GM18909 (cell line): Measurements from ENCODE around the gene FHOD1.
A peak's percentile ranks its signal among the peaks of the same experiment; 100 is the strongest.

Experiments
- ATAC-seq: cut with Tn5 transposase; IDR thresholded peaks from one replicate; pipeline ENCODE4 v1.9.1; 2021; ENCODE audit warnings: mild to moderate bottlenecking; ENCODE audit not compliant: unreplicated experiment, poor library complexity

FHOD1 gene

GRCh38 chr16:67194260-67194659 is 53.0 kb downstream of the FHOD1 start:
- ATAC-seq, result no peak

- ATAC-seq, result no peak
Observed at GRCh38 chr16:67193536-67193935, 53.7 kb downstream of the FHOD1 start.

GRCh38 chr16:67192781-67193361 is 54.4 kb downstream of the FHOD1 start:
- no peak for ATAC-seq

- peak; percentile 91 for ATAC-seq
Observed at GRCh38 chr16:67191995-67192681, 55.1 kb downstream of the FHOD1 start, which contains the start of gene E2F4. TSS of gene E2F4 (plus strand) at chr16:67192155. CDS start at chr16:67192228, 73 bp downstream.

GRCh38 chr16:67191411-67191994 is 55.8 kb downstream of the FHOD1 start:
- no peak for ATAC-seq

GRCh38 chr16:67190448-67191399 is 56.6 kb downstream of the FHOD1 start:
- no peak for ATAC-seq

- ATAC-seq, result no peak
Observed at GRCh38 chr16:67190041-67190440, 57.2 kb downstream of the FHOD1 start, which contains the start of gene EXOC3L1. TSS of gene EXOC3L1 (minus strand) at chr16:67190136. CDS start at chr16:67189676, 460 bp downstream.

GRCh38 chr16:67188798-67189197 is 58.5 kb downstream of the FHOD1 start:
- no peak for ATAC-seq

- no peak for ATAC-seq
Observed at GRCh38 chr16:67188323-67188722, 59.0 kb downstream of the FHOD1 start.

- ATAC-seq, result no peak
Observed at GRCh38 chr16:67187175-67187890, 59.9 kb downstream of the FHOD1 start.

GRCh38 chr16:67186550-67186950 is 60.7 kb downstream of the FHOD1 start:
- no peak for ATAC-seq

GRCh38 chr16:67185651-67186134 is 61.6 kb downstream of the FHOD1 start:
- ATAC-seq, result no peak

GRCh38 chr16:67184995-67185650 is 62.2 kb downstream of the FHOD1 start:
- no peak for ATAC-seq

- ATAC-seq, result no peak
Observed at GRCh38 chr16:67184453-67184994, 62.8 kb downstream of the FHOD1 start.

GRCh38 chr16:67183627-67184452 is 63.4 kb downstream of the FHOD1 start, which contains the start of gene MATCAP1:
TSS of gene MATCAP1 (minus strand) at chr16:67183963. CDS start at chr16:67180610, 3,353 bp downstream.
- ATAC-seq, result peak; percentile 94

GRCh38 chr16:67183284-67183626 is 64.0 kb downstream of the FHOD1 start:
- no peak for ATAC-seq

GRCh38 chr16:67182288-67182687 is 65.0 kb downstream of the FHOD1 start:
- ATAC-seq, result no peak

GRCh38 chr16:67181346-67181745 is 65.9 kb downstream of the FHOD1 start:
- ATAC-seq, result no peak
